Natural killer cell (primary cell): ENCODE measurements around the gene LARGE1. TPM values are rescaled to one million over a fixed set of nuclear protein-coding genes. Genes with fewer than 3 reads are reported as not detected.

Source experiments
- ATAC-seq, 3 donors: fragments of 150-1000 bp in 2 of 3; fragments of 200-7000 bp in 1 of 3; cut with Tn5 transposase; 1 replicate in 1 of 3; 2 replicates in 2 of 3; pipeline ENCODE4 v1.10.0; 2021; ENCODE audit warnings: mild to moderate bottlenecking in 2 of 3, moderate library complexity in 2 of 3
- DNase-seq, 2 donors: peaks; one replicate each; pipeline versions ENCODE4 v3.0.0 to v3.0.0-alpha.2; 2013 to 2021; ENCODE audit warnings: mixed read lengths in 1 of 2
- H3K27ac ChIP-seq: one replicate; pipeline ENCODE4 v1.5.1; 2013; ENCODE audit warnings: mild to moderate bottlenecking, low read length
- H3K27me3 ChIP-seq: one replicate; pipeline ENCODE4 v1.6.1; 2013; ENCODE audit warnings: low read length; ENCODE audit not compliant: control insufficient read depth, insufficient read depth
- H3K36me3 ChIP-seq: one replicate; pipeline ENCODE4 v1.6.1; 2013; ENCODE audit warnings: low read length; ENCODE audit not compliant: control insufficient read depth, insufficient read depth
- H3K4me1 ChIP-seq: one replicate; pipeline ENCODE4 v1.6.1; 2013; ENCODE audit warnings: low read length; ENCODE audit not compliant: control insufficient read depth, insufficient read depth
- H3K4me3 ChIP-seq: one replicate; pipeline ENCODE4 v1.5.1; 2013; ENCODE audit warnings: low read length
- H3K9me3 ChIP-seq: one replicate; pipeline ENCODE4 v1.6.1; 2013; ENCODE audit warnings: low read length; ENCODE audit not compliant: control insufficient read depth, insufficient read depth
- H3K27ac Mint-ChIP-seq, 2 donors: one replicate each; pipeline ENCODE4 v1.8.0; 2022; ENCODE audit warnings: mild to moderate bottlenecking in 2 of 2, mixed read lengths in 2 of 2, moderate library complexity in 1 of 2
- H3K27me3 Mint-ChIP-seq, 2 donors: one replicate each; pipeline ENCODE4 v1.8.0; 2022; ENCODE audit warnings: low read depth in 2 of 2, mixed read lengths in 2 of 2
- H3K36me3 Mint-ChIP-seq: one replicate; pipeline ENCODE4 v1.8.0; 2022; ENCODE audit warnings: mixed read lengths
- H3K4me1 Mint-ChIP-seq, 2 donors: one replicate each; pipeline ENCODE4 v1.8.0; 2022; ENCODE audit warnings: mixed read lengths in 2 of 2
- H3K4me3 Mint-ChIP-seq: one replicate; pipeline ENCODE4 v1.8.0; 2022; ENCODE audit warnings: mild to moderate bottlenecking, moderate library complexity, mixed read lengths
- H3K9me3 Mint-ChIP-seq, 2 donors: one replicate each; pipeline ENCODE4 v1.8.0; 2022; ENCODE audit warnings: mixed read lengths in 2 of 2
- CTCF ChIP-seq: fragments of 200-600 bp; IDR thresholded peaks from one replicate; pipeline ENCODE4 v1.8.0; 2022; ENCODE audit warnings: antibody characterized with exemption
- WGBS: methylation state at CpG from one replicate; pipeline ENCODE4 v1.1.7; 2013; ENCODE audit warnings: missing lambda C conversion rate; ENCODE audit not compliant: insufficient coverage; 5-methylcytosine and 5-hydroxymethylcytosine counted together
- intact Hi-C: fragments of 100-400 bp; cut with micrococcal nuclease; formaldehyde crosslinking; loops from one replicate; pipeline ENCODE4 v1.14.2; 2022
- total RNA-seq, 4 donors: library from RNA; stranded (reverse); fragments of 120-200 nt in 1 of 4; gene quantifications; one replicate each; pipeline versions ENCODE4 v1.2.3 to v1.2.4, GENCODE V29; 2013 to 2022

LARGE1 gene
- total RNA-seq, 3 donors from 2014 or later (not counting 1 experiment from before 2014, with no cell fraction given), result 2.6 to 11.6 (median 4.1) TPM

GRCh38 chr22:33896575-33897447, 23.5 kb downstream of the LARGE1 start:
- H3K27ac Mint-ChIP-seq, result no peak overlapping the region
- peaks cover 0 to 4% of the 10 kb centered on the region in 2 donors for H3K4me1 Mint-ChIP-seq
- no peaks in the 10 kb centered on the region for H3K27me3 ChIP-seq
- no peak overlapping the region for H3K27ac ChIP-seq
- peaks cover 2 to 5% of the 10 kb centered on the region in 2 donors for H3K9me3 Mint-ChIP-seq
- whole genome bisulfite sequencing, result 74% methylated on average over 12 of the region's 12 CpGs
- TF ChIP-seq CTCF, result no peak
- H3K4me3 Mint-ChIP-seq, result no peak overlapping the region
- H3K9me3 ChIP-seq, result no peaks in the 10 kb centered on the region
- H3K36me3 ChIP-seq, result no peaks in the 10 kb centered on the region
- no peak for DNase-seq
- intact Hi-C loops, result no loop called here
- H3K36me3 Mint-ChIP-seq, result no peaks in the 10 kb centered on the region
- no peak overlapping the region for H3K4me3 ChIP-seq
- H3K4me1 ChIP-seq, result no peaks in the 10 kb centered on the region
- ATAC-seq, result no peak
- no peaks in the 10 kb centered on the region for H3K27me3 Mint-ChIP-seq

GRCh38 chr22:33896154-33896553, 24.1 kb downstream of the LARGE1 start:
- Histone ChIP-seq H3K27ac (no peak overlapping the region), H3K9me3 (no peaks in the 10 kb centered on the region), H3K27me3 (no peaks in the 10 kb centered on the region), H3K36me3 (no peaks in the 10 kb centered on the region), H3K4me3 (no peak overlapping the region), H3K4me1 (no peaks in the 10 kb centered on the region)
- Mint-ChIP-seq H3K36me3 (no peaks in the 10 kb centered on the region), H3K9me3 (peaks cover 2 to 5% of the 10 kb centered on the region in 2 donors), H3K27ac (no peak overlapping the region), H3K27me3 (no peaks in the 10 kb centered on the region), H3K4me1 (peaks cover 0 to 4% of the 10 kb centered on the region in 2 donors), H3K4me3 (no peak overlapping the region)
- TF ChIP-seq CTCF, result no peak
- no peak for DNase-seq
- no peak for ATAC-seq
- 77% methylated on average over 3 of the region's 3 CpGs for WGBS
- intact Hi-C loops, result no loop called here

GRCh38 chr22:33895444-33895843, 24.8 kb downstream of the LARGE1 start:
- H3K27ac Mint-ChIP-seq, result no peak overlapping the region
- ATAC-seq, result no peak
- no peaks in the 10 kb centered on the region for H3K36me3 Mint-ChIP-seq
- no peak for DNase-seq
- no peaks in the 10 kb centered on the region for H3K27me3 Mint-ChIP-seq
- no peaks in the 10 kb centered on the region for H3K27me3 ChIP-seq
- H3K36me3 ChIP-seq, result no peaks in the 10 kb centered on the region
- intact Hi-C loops, result no loop called here
- peaks cover 2 to 5% of the 10 kb centered on the region in 2 donors for H3K9me3 Mint-ChIP-seq
- no peak overlapping the region for H3K4me3 Mint-ChIP-seq
- no peaks in the 10 kb centered on the region for H3K4me1 ChIP-seq
- WGBS, result 79% methylated on average over 2 of the region's 2 CpGs
- no peak overlapping the region for H3K4me3 ChIP-seq
- H3K27ac ChIP-seq, result no peak overlapping the region
- H3K9me3 ChIP-seq, result no peaks in the 10 kb centered on the region
- peaks cover 0 to 4% of the 10 kb centered on the region in 2 donors for H3K4me1 Mint-ChIP-seq
- no peak for TF ChIP-seq CTCF
